Lung (tissue), 12 donors: ENCODE results near the gene MAPK13. TPM values are rescaled to one million over a fixed set of nuclear protein-coding genes. Genes with fewer than 3 reads are reported as not detected.

ENCODE experiments used
- ATAC-seq: fragments of 200-7000 bp; cut with Tn5 transposase; one replicate; pipeline ENCODE4 v1.9.1; 2020; ENCODE audit warnings: moderate number of reproducible peaks; ENCODE audit not compliant: insufficient read depth, low FRiP score
- DNase-seq, 3 donors: peaks; one replicate each; pipeline ENCODE4 v3.0.0-alpha.2; 2013 to 2017
- H3K27ac ChIP-seq, 2 donors: one replicate each; pipeline ENCODE4 v1.5.1; 2013; ENCODE audit warnings: mild to moderate bottlenecking in 2 of 2, moderate library complexity in 2 of 2, control low read depth in 1 of 2, inconsistent platforms in 1 of 2, low read depth in 1 of 2, low read length in 1 of 2
- H3K27me3 ChIP-seq, 3 donors: one replicate each; pipeline ENCODE4 v1.5.1; 2013; ENCODE audit warnings: low read length in 2 of 3; ENCODE audit not compliant: control insufficient read depth in 3 of 3, insufficient read depth in 3 of 3
- H3K36me3 ChIP-seq, 4 donors: one replicate each; pipeline ENCODE4 v1.5.1; 2013; ENCODE audit warnings: low read length in 4 of 4, mild to moderate bottlenecking in 1 of 4, moderate library complexity in 1 of 4; ENCODE audit not compliant: control insufficient read depth in 4 of 4, insufficient read depth in 4 of 4
- H3K4me1 ChIP-seq, 5 donors: one replicate each; pipeline ENCODE4 v1.5.1; 2013; ENCODE audit warnings: low read length in 5 of 5, mild to moderate bottlenecking in 2 of 5, moderate library complexity in 1 of 5; ENCODE audit not compliant: control insufficient read depth in 5 of 5, insufficient read depth in 5 of 5
- H3K4me3 ChIP-seq: one replicate; pipeline ENCODE4 v1.5.1; 2013; ENCODE audit warnings: mild to moderate bottlenecking, control low read depth, moderate library complexity
- H3K9ac ChIP-seq, 2 donors: one replicate each; pipeline ENCODE4 v1.5.1; 2013; ENCODE audit warnings: low read length in 2 of 2, control low read depth in 1 of 2; ENCODE audit not compliant: insufficient read depth in 1 of 2
- H3K9me3 ChIP-seq, 4 donors: one replicate each; pipeline ENCODE4 v1.5.1; 2013; ENCODE audit warnings: low read length in 3 of 4, mild to moderate bottlenecking in 1 of 4, moderate library complexity in 1 of 4; ENCODE audit not compliant: control insufficient read depth in 4 of 4, insufficient read depth in 3 of 4
- CTCF ChIP-seq: IDR thresholded peaks from 2 replicates; pipeline ENCODE4 v1.5.1; 2012; ENCODE audit warnings: mild to moderate bottlenecking; ENCODE audit errors: control extremely low read depth, extremely low read depth
- WGBS, 2 donors: extraction: QIAGEN DNeasy Blood & Tissue Kit; methylation state at CpG; one replicate each; pipeline ENCODE4 v1.1.7; 2013; 5-methylcytosine and 5-hydroxymethylcytosine counted together
- polyA plus RNA-seq, 2 donors: library from polyadenylated mRNA; stranded (reverse); fragments of 200-250 nt; gene quantifications; one replicate each; pipeline ENCODE4 v1.2.1, GENCODE V29; 2013
- total RNA-seq, 2 donors: library from RNA; depleted of rRNA in 1 of 2; stranded (reverse); fragments of >200 nt in 1 of 2; gene quantifications; one replicate each; pipeline ENCODE4 v1.2.1, GENCODE V29; 2014 to 2021
- donor health status: control.
- donor health status: control.
- donor health status: Bipolar disorder and iron deficiency.
- donor health status: healthy.
- donor health status: DM: yes; HTN: yes; CAD: no.

MAPK13 gene
- total and polyA plus RNA-seq, 4 donors = 29.9 to 73.3 (median 50.5) TPM

DNA sequence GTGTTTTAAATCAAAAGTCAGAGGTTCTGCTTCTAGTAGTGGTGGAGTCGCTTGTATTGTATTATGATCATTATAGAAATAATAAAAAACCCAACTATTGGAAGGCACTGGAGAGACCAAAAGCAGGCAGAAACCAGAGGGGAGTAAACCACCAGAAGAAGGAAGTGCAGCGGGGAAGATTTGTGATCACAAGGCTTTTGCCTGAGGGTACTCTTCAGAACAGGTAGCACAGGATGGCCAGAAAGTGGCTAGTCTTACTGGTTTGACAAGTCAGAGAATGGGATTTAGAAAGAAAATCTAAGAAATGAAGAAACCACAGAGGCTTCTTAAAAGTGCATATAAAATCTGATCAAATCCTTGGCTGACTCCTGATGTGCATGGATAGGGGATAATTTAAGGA lies 24.0 kb downstream of the MAPK13 start:
- WGBS, 2 donors = 78 to 89% methylated on average over 2 of the region's 2 CpGs
- ATAC-seq (no peak), DNase-seq (peak in 2 of 3 donors; percentile 12 to 53)
- Histone ChIP-seq H3K4me1 (peaks cover 0 to 11% (median 0%) of the 10 kb centered on the region in 5 donors), H3K36me3 (no peaks in the 10 kb centered on the region), H3K27ac (no peak overlapping the region), H3K9me3 (no peaks in the 10 kb centered on the region), H3K27me3 (no peaks in the 10 kb centered on the region), H3K9ac (no peak overlapping the region), H3K4me3 (no peak overlapping the region)
- TF ChIP-seq CTCF = no peak

- Histone ChIP-seq H3K4me3 (no peak overlapping the region), H3K36me3 (peaks cover 0 to 1% (median 0%) of the 10 kb centered on the region in 4 donors), H3K27ac (no peak overlapping the region), H3K27me3 (no peaks in the 10 kb centered on the region), H3K9me3 (peaks cover 0 to 2% (median 0%) of the 10 kb centered on the region in 4 donors), H3K9ac (no peak overlapping the region), H3K4me1 (peaks cover 0 to 3% (median 0%) of the 10 kb centered on the region in 5 donors)
- no peak for TF ChIP-seq CTCF
- 96 to 97% methylated on average over 2 of the region's 2 CpGs for WGBS, 2 donors
- DNase-seq (no peak), ATAC-seq (no peak)
Observed at GRCh38 chr6:36155662-36156061, 25.3 kb downstream of the MAPK13 start.

DNA sequence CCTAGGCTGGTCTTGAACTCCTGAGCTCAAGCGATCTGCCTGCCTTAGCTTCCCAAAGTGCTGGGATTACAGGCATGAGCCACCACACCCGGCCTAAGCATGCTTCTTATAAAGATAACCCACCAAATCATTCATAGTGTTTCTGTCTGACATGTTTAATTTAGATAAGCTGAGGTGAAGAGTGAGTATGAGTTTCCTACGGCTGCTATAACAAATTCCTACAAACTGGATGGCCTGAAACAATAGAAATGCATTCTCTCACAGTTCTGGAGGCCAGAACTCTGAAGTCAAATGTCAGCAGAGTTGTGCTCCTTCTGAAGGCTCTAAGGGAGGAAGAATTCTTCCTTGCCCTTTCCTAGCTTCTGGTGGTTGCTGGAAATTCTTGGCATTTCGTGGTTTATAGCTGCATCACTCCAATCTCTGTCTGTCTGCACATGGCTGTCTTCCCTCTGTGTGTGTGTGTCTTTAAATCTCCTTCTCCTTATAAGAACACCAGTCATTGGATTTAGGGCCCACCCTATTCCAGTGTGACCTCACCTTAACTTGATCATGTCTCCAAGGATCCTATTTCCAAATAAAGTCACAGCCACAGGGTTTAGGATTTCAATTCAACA lies 29.9 kb downstream of the MAPK13 start:
- ATAC-seq = no peak
- H3K27me3 ChIP-seq = no peaks in the 10 kb centered on the region
- no peak for TF ChIP-seq CTCF
- peaks cover 0 to 2% (median 0%) of the 10 kb centered on the region in 4 donors for H3K9me3 ChIP-seq
- H3K36me3 ChIP-seq = peaks cover 0 to 1% (median 0%) of the 10 kb centered on the region in 4 donors
- no peak overlapping the region for H3K27ac ChIP-seq
- DNase-seq = no peak
- WGBS, 2 donors = 94 to 97% methylated on average over 4 of the region's 4 CpGs
- no peak overlapping the region for H3K4me3 ChIP-seq
- no peak overlapping the region for H3K9ac ChIP-seq
- H3K4me1 ChIP-seq = no peaks in the 10 kb centered on the region
